ENCODE results near the gene CDKN2C.

CDKN2C gene

GRCh38 chr1:50983219-50983802, 13.3 kb downstream of the CDKN2C start (continued):
- TF ChIP-seq ZNF596 (tag by site-specific recombination; IDR thresholded peaks at IDR 0.05) (no peak), ZSCAN5A (tag by site-specific recombination; IDR thresholded peaks at IDR 0.05) (no peak), ZNF138 (tag by site-specific recombination; IDR thresholded peaks at IDR 0.05; ENCODE audit: borderline replicate concordance) (no peak), ZNF416 (tag by site-specific recombination; IDR thresholded peaks at IDR 0.05) (no peak), ZNF37A (tag by site-specific recombination; IDR thresholded peaks at IDR 0.05) (no peak), ZFHX2 (tag by site-specific recombination; conservative IDR thresholded peaks at IDR 0.05) (no peak), FEZF1 (tag by site-specific recombination; IDR thresholded peaks at IDR 0.05) (peak; percentile 44; the same call in 1 of the 2 replicates), ZNF677 (tag by site-specific recombination; IDR thresholded peaks at IDR 0.05) (no peak), ZNF398 (tag by site-specific recombination; IDR thresholded peaks at IDR 0.05) (no peak), ZNF701 (tag by site-specific recombination; IDR thresholded peaks at IDR 0.05) (no peak), ZBTB21 (tag by site-specific recombination; IDR thresholded peaks at IDR 0.05) (0 out of 2 replicates have a peak, but pooled peaks have one; percentile 18), ZFP3 (tag by site-specific recombination; IDR thresholded peaks at IDR 0.05; ENCODE audit: low read depth) (no peak), ZNF629 (tag by site-specific recombination; IDR thresholded peaks at IDR 0.05) (no peak), ZNF155 (tag by site-specific recombination; IDR thresholded peaks at IDR 0.05) (no peak), ZNF16 (tag by site-specific recombination; IDR thresholded peaks at IDR 0.05; ENCODE audit: low read depth) (no peak), ZNF76 (tag by site-specific recombination; IDR thresholded peaks at IDR 0.05; ENCODE audit: borderline replicate concordance, low read depth) (no peak), ZNF626 (tag by site-specific recombination; IDR thresholded peaks at IDR 0.05) (no peak), PRDM6 (tag by site-specific recombination; IDR thresholded peaks at IDR 0.05) (0 out of 2 replicates have a peak, but pooled peaks have one; percentile 13), ZNF280C (tag by site-specific recombination; IDR thresholded peaks at IDR 0.05) (no peak), ZNF549 (tag by site-specific recombination; IDR thresholded peaks at IDR 0.05) (no peak), ZNF362 (tag by site-specific recombination; IDR thresholded peaks at IDR 0.05) (no peak), SP2 (tag by site-specific recombination; IDR thresholded peaks at IDR 0.05) (no peak), ZNF692 (tag by site-specific recombination; IDR thresholded peaks at IDR 0.05) (no peak), PBX3 (CRISPR knock-in tag; IDR thresholded peaks at IDR 0.05) (no peak), TSHZ1 (tag by site-specific recombination; IDR thresholded peaks at IDR 0.05; ENCODE audit: borderline replicate concordance) (no peak)

All from HEK293 (cell line).